C4-2B (cell line): ENCODE data around the gene NECAB3.

Experiments used
- CTCF ChIP-seq: fragments of 450-650 bp; conservative IDR thresholded peaks from 2 replicates; pipeline ENCODE4 v1.5.1; 2017; ENCODE audit warnings: mild to moderate bottlenecking
- ZFX ChIP-seq: fragments of 450-650 bp; IDR thresholded peaks from 2 replicates; pipeline ENCODE4 v1.6.1; 2017

- TF ChIP-seq CTCF (no peak), ZFX (no peak)
Observed at GRCh38 chr20:33648396-33649004, 25.7 kb downstream of the NECAB3 start.
